Measurements from ENCODE around the gene ZCCHC7. TPM values are rescaled to one million over a fixed set of nuclear protein-coding genes. Genes with fewer than 3 reads are reported as not detected.

The ZCCHC7 gene
- total and polyA plus RNA-seq, 2 of the 8 experiments (the other 6 are each of a cell fraction or from before 2014, with no cell fraction given) = 12.2 to 27.5 TPM

DNA sequence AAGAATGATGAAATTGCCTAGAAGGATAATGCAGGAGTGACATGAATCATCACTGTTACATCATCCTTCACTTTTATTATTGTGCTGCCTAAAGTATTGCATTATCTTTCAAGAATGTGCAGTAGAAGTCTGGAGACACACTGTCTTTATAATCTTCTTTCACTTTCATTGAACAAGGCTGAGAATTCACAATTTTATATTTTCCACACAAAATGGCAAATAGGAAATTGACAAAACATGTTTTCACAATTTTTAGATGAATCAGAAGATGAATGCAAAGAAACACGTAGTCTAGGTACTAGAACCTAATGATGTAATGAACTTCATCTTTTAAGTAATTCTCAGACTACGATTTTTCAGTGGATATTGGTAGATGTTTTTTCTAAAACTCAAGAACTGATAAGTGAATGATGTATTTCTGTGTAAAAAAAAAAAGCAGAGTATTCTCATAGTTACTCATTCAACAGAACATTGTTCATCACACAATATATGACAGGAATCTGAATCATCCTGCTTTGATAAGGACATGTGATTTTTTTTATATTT lies 170.6 kb downstream of the ZCCHC7 start:
- H3K4me1 ChIP-seq (replicated peaks in 1 of 4; ENCODE audit: control insufficient read depth in 3 of 4, insufficient read depth in 4 of 4, low read length in 3 of 4) = no peaks in the 10 kb centered on the region; a peak in 2 of 7 replicates
- no peak overlapping the region for H2BK12ac ChIP-seq (ENCODE audit: low read depth, low read length)
- no peak overlapping the region for H3K9ac ChIP-seq (replicated peaks in 1 of 4; ENCODE audit: extremely low read depth in 1 of 4, low read depth in 3 of 4, low read length in 3 of 4)
- FAIRE-seq (no peak), DNase-seq (ENCODE audit: low read depth in 1 of 2, low spot score in 2 of 2) (no peak)
- TF ChIP-seq SRF (IDR thresholded peaks at IDR 0.05; ENCODE audit: low read depth, low read length) (no peak), SIRT6 (IDR thresholded peaks at IDR 0.05; ENCODE audit: low read length) (no peak), GTF2F1 (IDR thresholded peaks at IDR 0.05; ENCODE audit: borderline replicate concordance, low read depth, low read length) (no peak), SP1 (IDR thresholded peaks at IDR 0.05; ENCODE audit: low read depth, low read length) (no peak), CTBP2 (IDR thresholded peaks at IDR 0.05; ENCODE audit: borderline replicate concordance, insufficient read depth, insufficient read length, low read length) (no peak), TAF1 (IDR thresholded peaks at IDR 0.05; ENCODE audit: low read depth, low read length) (no peak), CBX8 (IDR thresholded peaks at IDR 0.05; ENCODE audit: borderline replicate concordance, low read depth, low read length) (no peak), SIX5 (IDR thresholded peaks at IDR 0.05; ENCODE audit: low read depth, low read length) (no peak), CHD1 (IDR thresholded peaks at IDR 0.05; ENCODE audit: low read depth, low read length) (no peak), TAF7 (optimal IDR thresholded peaks at IDR 0.05; ENCODE audit: borderline replicate concordance, low read depth, low read length) (no peak)
- TF ChIP-seq, protein P1, sequence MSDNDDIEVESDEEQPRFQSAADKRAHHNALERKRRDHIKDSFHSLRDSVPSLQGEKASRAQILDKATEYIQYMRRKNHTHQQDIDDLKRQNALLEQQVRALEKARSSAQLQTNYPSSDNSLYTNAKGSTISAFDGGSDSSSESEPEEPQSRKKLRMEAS (IDR thresholded peaks at IDR 0.05) = no peak
- no peak overlapping the region for H2BK5ac ChIP-seq (ENCODE audit: low read depth, low read length)
- H3K79me1 ChIP-seq (ENCODE audit: low read depth, low read length) = no peaks in the 10 kb centered on the region; the same call in 1 of the 2 replicates
- no peak overlapping the region for H3K56ac ChIP-seq (replicated peaks; ENCODE audit: insufficient read length, low read depth, low read length)
- H2BK120ac ChIP-seq (replicated peaks; ENCODE audit: low read depth, low read length) = no peak overlapping the region
- H3K4me3 ChIP-seq (ENCODE audit: extremely low read depth in 1 of 4, insufficient read depth in 2 of 4, low read depth in 3 of 4, low read length in 4 of 4) = no peak overlapping the region
- H3K27ac ChIP-seq (ENCODE audit: low read depth, low read length) = no peak overlapping the region
- H3K27me3 ChIP-seq (replicated peaks in 1 of 4; ENCODE audit: control insufficient read depth in 3 of 4, extremely low read depth in 1 of 4, insufficient read depth in 3 of 4, low read length in 3 of 4) = no peaks in the 10 kb centered on the region; a peak in 1 of 7 replicates
- no peak overlapping the region for H3K4ac ChIP-seq (replicated peaks; ENCODE audit: insufficient read length, low read depth, low read length)
- no peaks in the 10 kb centered on the region for H3K79me2 ChIP-seq (ENCODE audit: control insufficient read depth in 1 of 2, insufficient read depth in 2 of 2, low read length in 2 of 2)
- H2AK5ac ChIP-seq (ENCODE audit: low read depth, low read length) = no peak overlapping the region
- no peak overlapping the region for H4K5ac ChIP-seq (ENCODE audit: insufficient read length, low read depth, low read length)
- ChIA-PET CTCF (ENCODE audit: partially characterized antibody) (no interaction called here), POLR2A (ENCODE audit: partially characterized antibody) (no interaction called here)
- no peaks in the 10 kb centered on the region for H3K9me3 ChIP-seq (ENCODE audit: insufficient read depth in 2 of 2, low read depth in 1 of 2, low read length in 1 of 2)
- H4K20me1 ChIP-seq (replicated peaks in 1 of 2; ENCODE audit: control insufficient read depth in 1 of 2, insufficient read depth in 2 of 2, low read length in 2 of 2) = no peaks in the 10 kb centered on the region
- no peak overlapping the region for H3K18ac ChIP-seq (ENCODE audit: extremely low read depth, low read length)
- H3K23ac ChIP-seq (ENCODE audit: insufficient read length) = no peak overlapping the region
- no peak overlapping the region for H3K14ac ChIP-seq (ENCODE audit: insufficient read length)
- H3K36me3 ChIP-seq (ENCODE audit: control insufficient read depth in 2 of 4, insufficient read depth in 4 of 4, low read length in 3 of 4) = no peaks in the 10 kb centered on the region
- H3K23me2 ChIP-seq (ENCODE audit: low read depth, low read length) = no peaks in the 10 kb centered on the region
- no peak overlapping the region for H2BK20ac ChIP-seq (ENCODE audit: low read length)
- no peak overlapping the region for H2BK15ac ChIP-seq (ENCODE audit: low read length)
- H4K8ac ChIP-seq (ENCODE audit: extremely low read depth, insufficient read depth, low read length) = no peak overlapping the region
- H3K4me2 ChIP-seq (ENCODE audit: insufficient read depth in 1 of 2, low read depth in 2 of 2, low read length in 2 of 2) = no peak overlapping the region
- WGBS, 2 experiments (ENCODE audit: extremely low coverage in 1 of 2, insufficient coverage in 1 of 2, insufficient read length in 1 of 2, insufficient replicate concordance in 2 of 2, low coverage in 1 of 2, low lambda C conversion rate in 2 of 2, missing lambda C conversion rate in 1 of 2) = 90% methylated on average over 2 of the region's 2 CpGs; no CpG with 5 or more reads in 1 of the 2 experiments
- H2AFZ ChIP-seq (ENCODE audit: low read length) = no peak overlapping the region
- no peak overlapping the region for H4K91ac ChIP-seq (replicated peaks; ENCODE audit: insufficient read length, low read length)
